Measurements from ENCODE around the gene TRIM2.

DNA sequence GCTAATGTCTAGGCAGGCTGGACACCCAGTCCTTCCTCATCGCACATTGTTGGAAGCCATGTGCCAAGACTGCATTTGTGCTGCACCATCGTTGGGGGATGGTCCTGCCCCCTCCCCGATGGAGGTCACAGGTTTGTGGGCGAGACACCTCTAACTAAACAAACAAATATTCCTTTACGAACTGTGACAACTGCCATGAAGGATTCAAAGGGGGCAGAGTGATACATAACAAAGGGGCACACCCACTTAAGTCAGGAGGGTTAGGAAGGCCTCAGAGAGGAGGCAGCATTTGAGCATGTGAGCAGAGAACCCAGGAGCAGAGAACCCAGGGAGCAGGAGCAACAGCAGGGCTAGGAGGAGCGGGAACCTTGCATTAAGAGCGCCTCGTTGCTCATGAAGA, 37.1 kb downstream of the TRIM2 start:
- TF ChIP-seq EZH2 (IDR thresholded peaks at IDR 0.05; ENCODE audit: low read depth) = no peak
- TF ChIP-seq, protein P1, sequence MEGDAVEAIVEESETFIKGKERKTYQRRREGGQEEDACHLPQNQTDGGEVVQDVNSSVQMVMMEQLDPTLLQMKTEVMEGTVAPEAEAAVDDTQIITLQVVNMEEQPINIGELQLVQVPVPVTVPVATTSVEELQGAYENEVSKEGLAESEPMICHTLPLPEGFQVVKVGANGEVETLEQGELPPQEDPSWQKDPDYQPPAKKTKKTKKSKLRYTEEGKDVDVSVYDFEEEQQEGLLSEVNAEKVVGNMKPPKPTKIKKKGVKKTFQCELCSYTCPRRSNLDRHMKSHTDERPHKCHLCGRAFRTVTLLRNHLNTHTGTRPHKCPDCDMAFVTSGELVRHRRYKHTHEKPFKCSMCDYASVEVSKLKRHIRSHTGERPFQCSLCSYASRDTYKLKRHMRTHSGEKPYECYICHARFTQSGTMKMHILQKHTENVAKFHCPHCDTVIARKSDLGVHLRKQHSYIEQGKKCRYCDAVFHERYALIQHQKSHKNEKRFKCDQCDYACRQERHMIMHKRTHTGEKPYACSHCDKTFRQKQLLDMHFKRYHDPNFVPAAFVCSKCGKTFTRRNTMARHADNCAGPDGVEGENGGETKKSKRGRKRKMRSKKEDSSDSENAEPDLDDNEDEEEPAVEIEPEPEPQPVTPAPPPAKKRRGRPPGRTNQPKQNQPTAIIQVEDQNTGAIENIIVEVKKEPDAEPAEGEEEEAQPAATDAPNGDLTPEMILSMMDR (conservative IDR thresholded peaks at IDR 0.05) = no peak

All from PC-9 (cell line).